ENCODE measurements around the gene CELF4.

Gene CELF4

DNA sequence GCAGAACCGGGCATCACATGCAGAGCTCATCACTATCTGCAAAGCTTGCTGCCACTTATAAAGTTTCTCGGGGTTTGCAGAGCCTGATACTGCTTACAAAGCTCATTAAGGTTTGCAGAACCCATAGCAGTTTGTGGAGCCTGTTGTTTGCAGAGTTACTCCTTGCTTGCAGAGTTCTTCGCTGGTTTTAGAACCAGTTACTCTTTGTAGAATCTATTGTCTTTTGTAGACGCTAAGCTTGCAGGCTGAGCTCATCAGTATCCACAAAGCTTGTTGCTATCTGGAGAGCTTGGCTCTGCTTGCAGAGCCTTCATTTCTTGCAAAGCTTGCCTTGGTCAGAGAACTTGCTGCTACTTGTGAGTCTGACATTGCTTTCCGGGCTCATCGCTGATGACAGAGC, 106.9 kb downstream of the CELF4 start:
- DNase-seq = no peak

DNA sequence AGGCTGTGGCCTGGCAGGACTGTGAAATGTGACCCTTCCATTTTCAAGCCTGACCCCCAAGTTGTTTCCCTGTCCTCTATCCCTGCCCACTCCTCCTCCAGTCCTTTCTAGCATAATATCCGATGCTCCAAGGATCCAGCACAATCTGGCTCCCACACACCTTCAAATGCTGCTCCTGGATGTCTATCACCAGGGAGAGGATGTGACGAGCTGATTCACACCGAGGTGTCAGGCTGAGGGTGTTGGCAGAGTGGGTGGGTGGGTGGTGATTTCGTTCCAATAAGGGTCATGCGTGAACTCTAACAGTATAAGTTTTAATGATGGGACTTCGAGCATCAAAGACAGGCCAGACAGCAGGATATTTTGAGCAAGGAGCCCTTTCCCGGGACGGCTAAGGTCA, 107.8 kb downstream of the CELF4 start:
- no peak for DNase-seq

DNA sequence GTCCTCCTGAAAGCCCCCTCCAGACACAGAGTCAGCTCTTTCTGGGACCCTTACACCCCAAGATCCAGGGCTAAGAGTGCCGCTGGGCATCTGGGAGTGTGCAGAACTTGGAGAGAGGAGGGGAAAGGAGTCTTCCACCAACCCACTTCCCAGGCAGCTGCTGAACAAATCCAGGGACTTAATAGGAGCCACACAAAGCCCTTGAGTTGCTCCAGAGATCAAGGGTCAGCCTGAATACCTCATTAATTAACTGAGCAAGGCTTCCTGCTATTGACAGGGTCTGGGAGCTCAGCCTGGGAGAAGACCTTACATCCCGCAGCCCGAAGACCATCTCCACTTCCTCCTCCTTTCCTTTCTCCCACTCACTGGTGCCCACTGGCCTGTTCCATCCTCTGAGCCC, 108.3 kb downstream of the CELF4 start:
- no peak for DNase-seq

DNA sequence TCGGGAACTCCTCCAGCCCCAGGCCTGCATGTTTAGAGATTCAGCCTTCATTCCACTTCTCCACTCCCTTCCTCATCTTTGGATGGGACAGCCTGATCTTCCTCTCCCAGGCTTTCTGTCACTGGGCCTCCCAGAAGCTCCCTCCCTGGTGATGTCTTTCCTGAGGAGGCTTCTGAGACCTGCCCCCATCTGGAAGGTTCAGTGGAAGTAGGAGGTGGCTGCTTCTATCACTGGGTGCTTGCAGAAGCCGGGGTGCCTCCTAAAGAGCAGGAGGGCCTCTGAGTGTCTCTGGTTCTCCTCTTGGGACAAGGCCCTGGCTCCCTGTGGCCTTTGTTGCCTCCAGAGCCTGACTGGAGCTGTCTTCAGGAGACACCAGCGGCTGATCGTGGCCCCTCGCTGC, 108.7 kb downstream of the CELF4 start:
- DNase-seq = no peak

DNA sequence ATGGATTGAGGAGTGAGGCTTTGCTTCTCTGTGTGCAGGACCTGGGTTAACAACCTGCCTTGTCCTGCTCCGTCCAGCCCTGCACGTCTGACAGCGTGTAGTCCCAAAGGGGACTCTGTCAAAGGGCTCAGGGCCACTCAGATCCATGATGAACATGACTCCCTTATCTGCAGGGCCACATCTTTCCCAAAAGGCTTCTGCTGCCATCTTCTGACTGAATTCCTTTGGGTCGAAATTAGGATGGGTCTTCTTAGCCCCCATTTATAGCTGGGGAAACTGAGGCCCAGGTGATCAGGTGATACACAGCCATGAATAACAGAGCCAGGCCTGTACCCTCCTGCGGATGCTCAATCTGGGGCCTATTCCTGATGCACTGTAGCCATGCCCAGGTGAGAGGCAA, 109.2 kb downstream of the CELF4 start:
- no peak for DNase-seq

DNA sequence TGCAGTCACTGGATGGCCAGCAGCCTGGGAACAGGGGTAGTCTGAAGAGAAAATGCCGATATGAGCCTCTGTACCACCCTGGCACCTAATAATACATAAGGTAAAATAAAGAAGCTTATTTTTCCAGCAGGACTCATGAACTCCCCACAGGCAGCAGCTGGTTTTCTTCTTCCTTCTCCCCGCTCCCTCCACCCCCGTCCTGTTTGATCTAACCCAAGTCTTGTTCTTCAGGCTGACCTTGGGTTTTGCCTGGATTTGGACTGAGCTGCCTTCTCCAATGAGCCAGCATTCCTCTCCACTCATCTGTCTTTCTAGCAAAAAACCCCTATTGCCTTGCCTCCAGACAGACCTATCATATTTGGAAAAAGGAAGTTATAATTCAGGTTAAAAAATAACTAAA, 111.8 kb downstream of the CELF4 start:
- no peak for DNase-seq

DNA sequence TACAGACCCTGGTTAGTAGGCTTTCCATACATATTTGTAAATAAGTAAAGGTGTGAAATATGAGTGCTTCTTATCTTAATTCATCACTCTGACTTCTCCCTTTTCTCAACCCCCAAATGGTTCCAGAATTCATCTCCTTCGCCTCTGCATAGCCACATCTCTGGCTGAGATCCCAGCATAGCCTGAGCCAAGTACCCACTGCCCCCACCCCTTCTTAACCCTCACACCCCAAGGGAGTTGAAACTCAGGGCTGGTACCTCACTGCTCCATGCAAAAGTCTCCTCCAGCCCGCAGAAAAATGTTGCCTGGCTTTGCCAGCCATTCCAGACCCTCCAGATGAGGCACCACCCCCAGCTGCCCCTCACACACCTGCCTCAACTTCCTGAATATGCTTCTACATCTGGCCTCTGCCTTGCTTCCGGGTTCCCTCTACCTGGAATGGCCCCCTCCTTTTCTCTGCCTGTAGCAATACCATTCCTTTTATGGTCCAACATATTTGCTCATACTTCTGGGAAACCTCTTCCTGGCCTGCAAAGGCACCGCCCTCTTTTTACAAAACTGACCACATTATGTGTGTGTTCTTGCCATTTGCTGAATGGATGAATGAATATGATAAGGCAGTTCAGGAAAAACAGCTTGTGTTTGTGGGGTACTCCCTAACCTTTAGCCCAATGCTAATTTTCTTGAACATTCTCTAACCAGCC, 112.8 kb downstream of the CELF4 start:
- no peak for DNase-seq

DNA sequence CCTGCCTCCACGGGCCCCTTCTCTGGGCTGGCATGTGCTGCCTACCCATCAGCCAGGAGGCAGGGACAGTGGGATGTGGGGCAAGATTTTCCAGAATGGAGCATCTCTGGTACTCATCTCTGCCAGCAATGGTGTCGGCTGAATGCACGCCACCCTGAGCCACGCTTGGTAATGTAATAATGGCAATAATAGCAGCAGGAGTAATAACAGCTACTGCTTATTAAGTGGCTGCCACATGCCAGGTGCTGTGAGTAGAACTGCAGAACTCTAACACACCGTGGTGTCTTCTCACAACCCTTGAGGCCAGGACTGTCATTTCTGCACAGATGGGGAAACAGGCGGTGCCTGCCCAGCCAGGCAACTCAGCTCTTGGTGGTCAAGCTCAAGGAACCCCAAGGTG, 113.6 kb downstream of the CELF4 start:
- no peak for DNase-seq

DNA sequence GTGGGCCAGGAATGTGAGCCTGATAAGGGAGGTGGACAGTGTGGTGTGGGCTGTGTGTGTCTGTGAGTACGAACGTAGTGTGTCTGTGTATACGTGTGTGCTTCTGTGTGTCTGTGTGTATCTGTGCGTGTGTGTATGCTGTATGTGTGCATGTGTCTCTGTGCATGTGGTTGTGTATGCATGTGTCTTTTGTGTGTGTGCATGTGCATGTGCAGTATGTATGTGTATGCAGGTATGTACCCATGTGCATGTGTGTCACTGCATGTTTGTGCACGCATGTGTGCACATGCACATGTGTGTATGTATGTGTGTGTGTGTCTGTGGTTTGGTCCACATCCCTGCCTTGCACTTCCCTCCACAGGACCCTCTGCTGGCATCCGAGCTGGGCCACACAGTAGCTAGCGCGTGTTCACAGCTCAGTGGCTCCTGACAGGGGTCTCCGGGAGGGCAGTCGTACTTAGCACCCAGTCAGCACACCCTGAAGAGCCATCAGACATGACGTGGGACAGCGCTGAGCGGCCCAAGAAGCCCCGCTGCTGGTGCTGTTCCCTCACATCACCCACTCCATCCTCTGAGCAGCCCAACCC, 114.3 kb downstream of the CELF4 start:
- no peak for DNase-seq

DNA sequence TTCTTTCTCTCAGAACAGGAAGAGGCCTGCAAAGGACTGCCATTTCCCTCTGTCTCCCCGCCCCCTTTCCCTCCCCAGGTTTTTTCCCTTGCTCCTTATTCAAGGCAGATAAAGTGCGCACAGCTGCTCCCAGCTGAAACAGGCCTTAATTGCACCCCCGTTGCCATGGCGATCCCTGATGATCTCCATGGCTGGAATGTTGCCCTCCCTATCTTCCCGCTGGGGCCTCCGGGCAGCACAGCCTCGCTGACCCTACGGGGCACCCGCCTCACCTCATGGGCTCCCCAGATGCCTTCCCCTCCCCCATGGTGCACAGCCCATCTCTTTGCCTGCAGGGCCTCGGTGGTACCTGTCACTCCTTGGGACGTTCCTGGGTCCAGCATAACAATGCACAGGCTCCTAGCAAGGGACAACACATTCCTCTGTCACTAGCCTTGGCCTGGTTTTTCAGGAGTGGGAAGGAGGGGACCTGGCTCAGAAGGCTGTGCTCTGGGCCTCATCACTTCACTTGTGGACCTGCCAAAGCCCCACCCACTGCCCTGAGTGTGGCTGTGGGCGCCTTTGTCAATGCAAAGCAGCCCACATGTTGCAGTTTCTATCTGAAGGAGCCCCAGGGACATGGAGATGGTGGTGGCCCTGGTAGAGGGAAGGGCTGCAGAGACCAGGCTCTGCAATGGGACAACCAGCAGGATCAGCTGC, 115.0 kb downstream of the CELF4 start:
- DNase-seq = no peak

DNA sequence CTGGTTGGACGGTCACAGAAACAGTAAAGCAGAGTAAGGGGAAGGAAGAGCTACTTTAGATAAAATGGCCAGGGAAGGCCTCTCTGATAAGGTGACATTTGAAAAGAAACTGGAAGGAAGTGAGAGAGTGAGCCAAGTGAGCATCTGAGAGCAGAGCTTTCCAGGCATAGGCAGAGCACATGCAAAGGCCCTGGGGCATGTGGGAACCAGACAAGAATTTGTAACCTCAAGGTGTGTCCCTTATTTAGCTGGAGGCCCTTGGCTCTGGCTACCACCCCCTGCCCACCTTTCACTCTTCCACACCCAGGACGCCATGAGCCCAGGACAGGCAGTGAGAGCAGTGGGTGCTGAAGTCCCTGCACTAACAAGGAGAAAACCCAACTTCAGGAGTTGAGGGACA, 116.0 kb downstream of the CELF4 start:
- no peak for DNase-seq

DNA sequence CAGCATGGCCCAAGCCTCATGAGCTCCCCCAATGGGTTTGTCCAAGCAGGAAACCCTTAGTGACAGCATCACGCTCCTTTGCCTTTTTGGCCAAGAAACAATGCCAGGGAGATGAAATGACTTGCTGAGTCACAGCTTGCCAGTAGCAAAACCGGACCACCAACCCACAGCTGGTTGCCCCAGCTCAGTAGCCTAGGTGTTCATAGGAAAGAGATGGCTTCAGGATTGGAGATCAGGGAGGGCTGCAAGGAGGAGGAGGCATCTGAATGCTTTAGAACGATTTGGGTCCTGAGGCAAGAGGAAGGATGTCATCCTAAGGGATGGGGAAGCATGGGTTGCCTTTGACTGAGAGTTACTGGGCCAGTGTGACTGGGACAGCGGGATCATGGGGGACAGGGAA, 116.7 kb downstream of the CELF4 start:
- no peak for DNase-seq

DNA sequence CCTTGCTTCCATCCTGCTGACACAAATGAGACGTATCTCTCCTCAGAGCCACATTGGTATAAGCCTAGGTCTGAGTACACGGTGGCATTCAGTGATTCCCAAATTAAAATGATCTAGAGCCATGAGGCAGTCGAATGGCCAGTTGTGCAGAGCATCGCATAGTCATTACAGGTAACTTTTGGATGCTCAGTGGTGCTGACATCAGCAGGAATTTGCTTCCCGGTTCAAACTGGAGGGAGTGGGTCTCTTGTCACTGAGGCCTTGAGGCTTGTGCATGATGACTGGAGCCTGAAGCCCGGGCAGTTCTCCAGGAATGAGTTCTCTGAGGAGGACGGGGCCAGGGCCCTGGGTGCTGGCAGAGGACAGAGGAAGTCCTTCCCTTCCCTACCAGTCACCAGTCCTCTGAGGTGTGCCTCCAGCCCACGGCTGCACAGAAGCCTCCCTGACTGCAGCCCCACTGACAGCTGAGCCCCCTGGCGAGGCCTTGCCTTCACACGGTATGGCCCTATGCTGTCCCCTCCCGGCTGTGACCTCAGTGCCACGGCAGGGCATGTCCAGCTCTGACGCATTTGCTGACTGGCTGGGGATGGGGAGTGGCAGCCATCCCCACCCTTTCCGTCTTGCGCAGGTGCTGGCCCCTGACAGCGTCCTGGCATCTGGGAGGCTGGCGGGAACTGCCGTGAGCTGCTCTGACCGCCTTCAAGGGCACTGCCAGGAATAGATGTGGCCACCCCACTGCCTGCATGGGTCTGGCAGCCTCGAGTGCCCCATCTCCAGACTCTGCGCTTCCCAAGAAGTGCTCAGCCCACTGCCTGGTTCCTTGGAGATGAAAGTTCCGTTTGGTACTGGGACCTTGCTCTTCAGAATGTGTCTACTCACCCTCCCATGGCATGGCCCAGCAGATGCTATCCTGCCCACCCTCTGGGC, 117.4 kb downstream of the CELF4 start:
- no peak for DNase-seq

DNA sequence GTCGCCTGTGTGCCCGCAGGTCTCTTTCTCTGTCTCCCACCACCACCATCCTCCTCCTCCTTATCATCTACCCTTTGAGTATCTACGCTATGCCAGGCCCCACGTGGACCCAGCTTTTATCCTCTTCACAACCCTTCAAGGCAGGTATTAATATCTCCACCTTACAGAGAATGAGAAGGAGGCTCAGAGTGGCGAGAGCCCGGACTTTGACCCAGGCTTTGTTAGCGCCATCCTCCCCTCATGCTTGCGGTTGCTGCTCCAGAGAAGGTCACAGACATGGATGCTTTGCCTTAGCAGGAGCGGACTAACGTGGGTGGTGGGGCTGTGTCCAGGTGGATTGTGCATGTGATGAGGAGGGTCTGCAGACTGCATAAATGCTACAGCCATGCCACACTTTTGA, 119.8 kb downstream of the CELF4 start:
- DNase-seq = no peak

DNA sequence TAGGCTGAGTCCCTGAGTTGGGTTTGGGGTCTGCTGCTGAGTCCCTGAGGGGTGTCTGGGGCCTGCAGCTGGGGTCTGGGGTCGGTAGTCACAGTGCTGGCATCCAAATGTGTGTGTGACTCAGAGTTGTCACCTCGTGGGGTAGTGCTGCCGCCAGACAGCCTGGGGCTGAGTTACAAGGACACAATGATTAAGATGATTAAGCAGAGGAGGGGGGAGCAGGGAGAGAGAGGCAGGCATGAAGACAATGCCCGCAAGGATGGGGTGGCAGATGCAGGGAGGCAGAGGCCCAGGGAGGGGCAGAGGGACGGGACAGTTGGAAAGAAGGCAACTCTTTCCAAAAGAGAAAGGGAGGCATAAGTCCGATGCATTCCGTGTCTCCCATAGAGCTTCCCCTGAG, 120.2 kb downstream of the CELF4 start:
- no peak for DNase-seq

DNA sequence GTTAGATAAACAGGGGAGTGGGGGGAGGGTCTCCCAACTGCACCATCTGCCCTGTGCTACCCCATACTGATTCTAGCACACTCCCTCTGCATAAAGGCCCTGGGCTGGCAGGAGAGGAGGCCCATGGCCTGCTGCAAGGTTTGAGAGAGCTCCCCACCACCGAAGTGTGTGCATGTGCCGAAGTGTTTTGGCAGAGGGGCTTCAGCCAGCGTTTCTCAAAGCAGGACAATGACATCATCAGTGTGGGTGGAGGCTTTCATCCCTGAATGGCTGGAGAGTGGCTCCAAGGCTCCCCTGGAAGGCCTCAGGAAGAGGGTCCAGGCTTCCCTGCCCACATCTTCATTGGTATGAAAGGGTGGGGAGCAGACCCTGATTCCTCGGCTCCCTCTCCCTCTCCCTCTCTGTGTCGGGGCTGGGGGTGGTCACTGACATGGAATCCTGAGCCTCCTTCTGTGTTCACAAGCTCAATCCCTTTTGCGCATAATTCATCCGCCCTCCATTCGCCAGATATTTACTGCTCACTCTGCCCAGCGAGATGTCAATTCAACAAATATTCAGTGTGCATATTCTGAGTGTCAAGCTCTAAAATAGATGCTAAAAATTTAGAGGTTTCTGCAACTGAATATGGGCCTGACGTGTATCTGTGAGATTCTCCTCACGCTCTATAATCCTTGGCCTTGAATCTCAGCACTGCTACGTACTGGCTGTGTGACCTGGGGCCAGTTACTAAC, 122.1 kb downstream of the CELF4 start:
- DNase-seq = no peak

DNA sequence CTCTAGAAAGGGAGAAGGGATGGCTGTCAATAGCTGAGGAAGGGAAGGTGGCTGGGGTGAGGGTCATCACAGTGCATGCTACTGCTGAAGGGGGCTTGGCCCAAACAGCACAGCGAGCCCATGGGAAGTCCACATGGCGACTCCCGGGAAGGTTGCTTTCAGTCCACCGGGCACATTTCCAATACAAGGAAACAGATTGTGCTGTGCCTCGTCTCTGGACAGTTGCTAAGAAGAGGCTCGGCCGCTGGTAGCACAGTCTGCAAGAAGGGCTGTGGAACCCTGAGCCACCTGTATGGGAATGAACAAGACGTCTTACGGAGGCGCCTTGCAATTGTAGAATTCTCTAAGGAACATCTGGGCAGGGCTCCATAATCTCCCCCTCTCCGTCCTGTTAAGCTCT, 123.1 kb downstream of the CELF4 start:
- no peak for DNase-seq

DNA sequence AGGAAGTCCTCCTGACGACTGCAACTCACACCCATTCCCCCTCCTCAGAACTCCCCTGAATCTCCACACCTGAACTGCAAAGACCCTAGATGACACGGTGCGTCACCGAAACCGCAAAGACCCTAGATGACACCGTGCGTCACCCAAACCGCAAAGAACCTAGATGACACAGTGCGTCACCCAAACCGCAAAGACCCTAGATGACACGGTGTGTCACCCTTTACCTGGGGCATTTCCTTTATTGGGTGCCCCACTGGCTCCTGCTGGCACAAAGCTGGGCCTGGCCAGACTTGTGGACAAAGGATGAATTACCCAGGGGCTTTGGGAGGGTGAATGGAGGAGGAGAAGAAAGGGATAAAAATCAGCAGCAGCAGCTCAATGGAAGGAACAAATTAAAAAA, 123.8 kb downstream of the CELF4 start:
- DNase-seq = no peak

DNA sequence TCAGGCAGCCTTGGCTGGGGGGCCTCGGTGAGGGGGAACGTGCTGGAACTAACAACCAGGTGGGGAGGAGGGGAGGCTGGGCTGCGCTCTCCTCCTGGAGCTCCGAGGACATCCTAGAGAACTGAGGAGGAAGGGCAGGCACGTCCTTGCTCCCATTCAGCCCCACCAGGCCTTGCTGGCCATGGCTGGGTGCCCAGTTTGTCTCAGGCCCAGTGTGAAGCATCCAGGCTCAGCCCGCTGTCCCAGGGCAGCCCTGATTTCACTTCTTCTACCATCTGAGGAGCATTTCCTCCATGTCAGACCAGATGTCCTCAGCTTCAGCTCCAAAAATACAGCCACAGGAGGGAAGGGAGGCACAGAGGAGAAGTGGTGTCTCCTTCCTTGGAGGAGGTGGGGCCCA, 125.4 kb downstream of the CELF4 start:
- no peak for DNase-seq

DNA sequence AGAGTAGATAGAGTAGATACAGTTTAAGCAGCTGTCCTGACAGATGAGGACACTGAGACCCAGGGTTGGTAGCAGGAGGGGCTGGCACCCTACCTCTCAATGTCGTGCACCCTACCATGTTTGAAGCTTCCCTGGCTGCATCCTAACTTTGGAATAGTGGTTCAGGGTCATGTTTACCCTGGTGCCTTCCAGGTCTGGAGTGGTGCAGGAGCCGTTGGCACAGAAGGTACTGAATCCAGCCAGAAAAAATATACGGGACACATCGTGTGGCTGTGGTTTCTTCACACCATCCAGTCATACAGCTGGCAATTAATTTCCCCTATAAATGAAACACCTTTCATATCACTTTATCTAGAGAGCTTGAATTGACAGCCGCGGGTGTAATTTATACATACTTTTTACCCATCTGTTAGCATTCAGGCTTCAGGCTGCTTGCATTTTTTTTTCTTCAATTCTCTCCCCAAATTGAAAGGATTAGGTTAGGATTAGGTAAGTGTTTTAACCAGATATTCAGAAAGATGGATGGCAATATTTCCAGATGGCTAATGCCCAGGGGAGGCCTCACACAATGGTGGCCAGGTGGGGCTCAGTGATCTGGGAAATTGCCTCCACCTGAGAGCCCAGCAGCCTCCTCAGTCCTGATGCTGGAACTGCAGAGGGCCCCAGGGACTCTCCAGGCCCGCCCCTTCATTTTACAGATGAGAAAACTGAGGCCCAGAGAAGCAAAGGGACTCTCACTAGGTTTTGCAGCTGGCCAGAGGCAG, 127.0 kb downstream of the CELF4 start:
- DNase-seq = no peak

DNA sequence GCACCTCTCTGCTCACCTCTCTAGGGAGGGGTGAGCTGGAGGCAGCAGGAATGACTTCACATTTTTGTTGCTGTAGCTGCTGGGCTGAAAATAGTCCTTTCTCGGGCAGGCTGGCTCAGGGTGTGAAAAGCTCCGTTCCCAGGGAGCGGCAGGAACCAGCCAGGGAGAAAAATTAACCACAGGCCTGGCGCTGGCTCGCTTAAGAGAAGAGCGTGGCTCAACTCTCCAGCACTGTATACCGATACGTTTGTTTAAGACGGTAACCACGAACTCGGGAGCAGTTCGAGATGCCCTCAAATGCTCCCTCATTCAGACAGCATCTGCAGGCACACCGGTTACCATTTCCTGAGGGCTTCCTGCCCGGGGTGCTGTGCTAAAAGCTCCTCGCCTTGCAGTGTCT, 129.6 kb downstream of the CELF4 start:
- DNase-seq = no peak
